Lung (tissue), 12 donors: ENCODE results near the gene ALDH3B1. TPM values are rescaled to one million over a fixed set of nuclear protein-coding genes. Genes with fewer than 3 reads are reported as not detected.

Experiments used
- ATAC-seq: fragments of 200-7000 bp; cut with Tn5 transposase; one replicate; pipeline ENCODE4 v1.9.1; 2020; ENCODE audit warnings: moderate number of reproducible peaks; ENCODE audit not compliant: insufficient read depth, low FRiP score
- DNase-seq, 3 donors: peaks; one replicate each; pipeline ENCODE4 v3.0.0-alpha.2; 2013 to 2017
- H3K27ac ChIP-seq, 2 donors: one replicate each; pipeline ENCODE4 v1.5.1; 2013; ENCODE audit warnings: mild to moderate bottlenecking in 2 of 2, moderate library complexity in 2 of 2, control low read depth in 1 of 2, inconsistent platforms in 1 of 2, low read depth in 1 of 2, low read length in 1 of 2
- H3K27me3 ChIP-seq, 3 donors: one replicate each; pipeline ENCODE4 v1.5.1; 2013; ENCODE audit warnings: low read length in 2 of 3; ENCODE audit not compliant: control insufficient read depth in 3 of 3, insufficient read depth in 3 of 3
- H3K36me3 ChIP-seq, 4 donors: one replicate each; pipeline ENCODE4 v1.5.1; 2013; ENCODE audit warnings: low read length in 4 of 4, mild to moderate bottlenecking in 1 of 4, moderate library complexity in 1 of 4; ENCODE audit not compliant: control insufficient read depth in 4 of 4, insufficient read depth in 4 of 4
- H3K4me1 ChIP-seq, 5 donors: one replicate each; pipeline ENCODE4 v1.5.1; 2013; ENCODE audit warnings: low read length in 5 of 5, mild to moderate bottlenecking in 2 of 5, moderate library complexity in 1 of 5; ENCODE audit not compliant: control insufficient read depth in 5 of 5, insufficient read depth in 5 of 5
- H3K4me3 ChIP-seq: one replicate; pipeline ENCODE4 v1.5.1; 2013; ENCODE audit warnings: mild to moderate bottlenecking, control low read depth, moderate library complexity
- H3K9ac ChIP-seq, 2 donors: one replicate each; pipeline ENCODE4 v1.5.1; 2013; ENCODE audit warnings: low read length in 2 of 2, control low read depth in 1 of 2; ENCODE audit not compliant: insufficient read depth in 1 of 2
- H3K9me3 ChIP-seq, 4 donors: one replicate each; pipeline ENCODE4 v1.5.1; 2013; ENCODE audit warnings: low read length in 3 of 4, mild to moderate bottlenecking in 1 of 4, moderate library complexity in 1 of 4; ENCODE audit not compliant: control insufficient read depth in 4 of 4, insufficient read depth in 3 of 4
- WGBS, 2 donors: extraction: QIAGEN DNeasy Blood & Tissue Kit; methylation state at CpG; one replicate each; pipeline ENCODE4 v1.1.7; 2013; 5-methylcytosine and 5-hydroxymethylcytosine counted together
- polyA plus RNA-seq, 2 donors: library from polyadenylated mRNA; stranded (reverse); fragments of 200-250 nt; gene quantifications; one replicate each; pipeline ENCODE4 v1.2.1, GENCODE V29; 2013
- total RNA-seq, 2 donors: library from RNA; depleted of rRNA in 1 of 2; stranded (reverse); fragments of >200 nt in 1 of 2; gene quantifications; one replicate each; pipeline ENCODE4 v1.2.1, GENCODE V29; 2014 to 2021
- TF ChIP-seq, protein P1 (sequence below): IDR thresholded peaks from 2 replicates; pipeline ENCODE4 v1.5.1; 2012; ENCODE audit warnings: mild to moderate bottlenecking; ENCODE audit errors: control extremely low read depth, extremely low read depth
- donor health status: control.
- donor health status: control.
- donor health status: Bipolar disorder and iron deficiency.
- donor health status: healthy.
- donor health status: DM: yes; HTN: yes; CAD: no.

Gene ALDH3B1
- total and polyA plus RNA-seq, 4 donors: 45.6 to 165 (median 90.3) TPM

DNA sequence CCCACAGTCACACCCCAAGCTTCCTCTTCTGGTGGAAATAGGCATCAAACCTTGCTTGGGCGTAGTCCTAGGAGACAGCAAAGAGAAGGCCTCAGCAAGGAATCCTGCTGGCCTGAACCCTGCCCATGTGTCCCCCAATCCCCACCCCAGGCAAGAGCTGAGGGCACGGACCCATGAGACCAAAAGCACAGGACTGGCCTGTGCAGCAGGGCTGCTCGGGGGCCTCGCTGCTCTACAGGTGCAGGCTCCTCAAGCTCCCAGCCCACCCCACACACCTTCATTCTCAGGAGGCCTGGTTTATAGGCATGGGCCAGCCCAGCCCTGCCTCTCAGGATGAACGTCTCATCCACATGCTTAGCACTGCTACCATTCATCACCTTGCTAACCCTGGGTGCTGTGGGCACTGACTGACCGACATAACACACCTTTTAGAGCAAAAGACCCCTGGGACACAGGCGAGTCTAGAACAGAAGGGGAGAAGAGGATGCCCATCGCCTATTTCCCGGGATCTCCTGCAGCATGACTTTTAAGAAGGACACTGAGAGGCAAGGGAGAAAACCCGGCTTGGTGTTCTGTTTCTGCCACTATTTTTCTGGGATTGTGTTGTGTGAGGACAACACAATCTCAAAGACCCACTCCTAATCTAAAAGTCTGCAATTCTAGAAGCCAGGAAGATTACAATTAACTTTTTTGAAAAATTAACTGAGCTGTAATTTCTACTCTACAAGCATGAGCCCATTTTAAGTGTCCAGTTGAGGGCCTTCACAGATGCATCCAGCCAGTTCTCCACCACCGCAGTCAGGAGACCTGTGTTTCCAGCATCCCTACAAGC, 44.1 kb downstream of the ALDH3B1 start:
- H3K4me1 ChIP-seq: no peaks in the 10 kb centered on the region
- ATAC-seq (no peak), DNase-seq (no peak)
- H3K4me3 ChIP-seq: no peak overlapping the region
- TF ChIP-seq, protein P1, sequence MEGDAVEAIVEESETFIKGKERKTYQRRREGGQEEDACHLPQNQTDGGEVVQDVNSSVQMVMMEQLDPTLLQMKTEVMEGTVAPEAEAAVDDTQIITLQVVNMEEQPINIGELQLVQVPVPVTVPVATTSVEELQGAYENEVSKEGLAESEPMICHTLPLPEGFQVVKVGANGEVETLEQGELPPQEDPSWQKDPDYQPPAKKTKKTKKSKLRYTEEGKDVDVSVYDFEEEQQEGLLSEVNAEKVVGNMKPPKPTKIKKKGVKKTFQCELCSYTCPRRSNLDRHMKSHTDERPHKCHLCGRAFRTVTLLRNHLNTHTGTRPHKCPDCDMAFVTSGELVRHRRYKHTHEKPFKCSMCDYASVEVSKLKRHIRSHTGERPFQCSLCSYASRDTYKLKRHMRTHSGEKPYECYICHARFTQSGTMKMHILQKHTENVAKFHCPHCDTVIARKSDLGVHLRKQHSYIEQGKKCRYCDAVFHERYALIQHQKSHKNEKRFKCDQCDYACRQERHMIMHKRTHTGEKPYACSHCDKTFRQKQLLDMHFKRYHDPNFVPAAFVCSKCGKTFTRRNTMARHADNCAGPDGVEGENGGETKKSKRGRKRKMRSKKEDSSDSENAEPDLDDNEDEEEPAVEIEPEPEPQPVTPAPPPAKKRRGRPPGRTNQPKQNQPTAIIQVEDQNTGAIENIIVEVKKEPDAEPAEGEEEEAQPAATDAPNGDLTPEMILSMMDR: no peak
- 92 to 94% methylated on average over 11 of the region's 11 CpGs for WGBS, 2 donors
- no peak overlapping the region for H3K27ac ChIP-seq
- no peaks in the 10 kb centered on the region for H3K27me3 ChIP-seq
- H3K9me3 ChIP-seq: no peaks in the 10 kb centered on the region
- no peak overlapping the region for H3K9ac ChIP-seq
- H3K36me3 ChIP-seq: peaks cover 0 to 48% (median 3%) of the 10 kb centered on the region in 4 donors

DNA sequence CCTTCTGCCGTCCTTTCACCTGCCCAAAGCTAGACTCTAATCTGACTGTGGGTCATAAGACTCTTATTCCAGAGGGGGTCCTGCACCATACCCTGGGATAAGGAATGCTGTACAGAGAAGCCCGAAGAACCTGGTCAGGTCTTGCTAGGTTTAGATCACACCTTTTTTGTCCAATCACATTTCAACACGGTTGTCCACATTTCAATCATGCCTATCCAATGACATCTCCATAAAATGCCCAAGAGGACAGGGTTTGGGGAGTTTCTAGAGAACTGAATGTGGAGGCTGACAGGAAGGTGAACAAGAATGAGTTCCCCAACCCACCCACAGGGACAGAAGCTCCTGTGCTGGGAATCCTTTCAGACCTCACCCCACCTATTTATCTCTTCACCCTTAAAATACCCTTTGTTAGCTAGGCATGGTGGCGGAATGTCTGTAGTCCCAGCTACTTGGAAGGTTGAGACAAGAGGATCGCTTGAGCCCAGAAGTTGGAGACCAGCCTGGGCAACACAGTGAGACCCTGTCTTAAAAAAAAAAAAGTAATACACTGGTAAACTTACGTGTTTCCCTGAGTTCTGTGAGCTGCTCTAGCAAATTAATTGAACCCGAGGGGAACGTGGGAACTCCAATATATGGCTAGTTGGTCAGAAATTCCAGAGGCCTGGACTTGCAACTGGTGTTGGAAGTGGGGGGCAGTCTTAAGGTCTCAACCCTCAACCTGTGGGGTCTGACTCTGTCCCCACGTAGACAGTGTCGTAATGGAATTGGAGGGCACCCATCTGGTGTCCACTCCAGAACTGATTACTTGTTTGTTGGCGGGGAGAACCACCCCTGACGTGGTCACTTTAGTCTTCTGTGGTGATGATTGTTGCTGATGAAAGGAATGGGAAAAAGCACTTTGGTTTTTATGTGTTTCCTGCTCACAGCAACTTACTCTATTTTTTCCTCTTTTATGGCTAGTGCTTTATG, 46.5 kb downstream of the ALDH3B1 start:
- WGBS, 2 donors: 94 to 95% methylated on average over 12 of the region's 12 CpGs
- no peak for DNase-seq

DNA sequence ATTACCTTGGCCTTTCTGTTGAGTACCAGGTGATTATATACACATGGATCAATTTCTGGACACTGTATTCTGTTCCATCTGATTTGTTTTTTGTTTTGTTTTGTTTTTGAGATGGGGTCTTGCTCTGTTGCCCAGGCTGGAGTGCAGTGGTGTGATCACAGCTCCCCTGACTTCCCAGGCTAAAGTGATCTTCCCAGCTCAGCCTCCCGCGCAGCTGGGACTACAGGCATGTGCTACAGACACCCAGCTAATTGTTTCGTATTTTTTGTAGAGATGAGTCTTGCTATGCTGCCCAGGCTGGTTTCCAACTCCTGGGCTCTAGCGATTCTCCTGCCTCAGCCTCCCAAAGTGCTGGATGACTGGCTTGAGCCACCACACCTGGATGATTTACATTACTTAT, 47.7 kb downstream of the ALDH3B1 start:
- Histone ChIP-seq H3K27me3 (no peaks in the 10 kb centered on the region), H3K9ac (no peak overlapping the region), H3K4me3 (no peak overlapping the region), H3K36me3 (peaks cover 3 to 27% (median 10%) of the 10 kb centered on the region in 4 donors), H3K4me1 (no peaks in the 10 kb centered on the region), H3K27ac (no peak overlapping the region), H3K9me3 (no peaks in the 10 kb centered on the region)
- TF ChIP-seq, protein P1: no peak
- 94 to 97% methylated on average over 4 of the region's 4 CpGs for WGBS, 2 donors
- DNase-seq (no peak), ATAC-seq (no peak)

More for the DNA sequence above, 46.5 kb downstream of the ALDH3B1 start:
- H3K36me3 ChIP-seq: peaks cover 2 to 28% (median 9%) of the 10 kb centered on the region in 4 donors
- no peaks in the 10 kb centered on the region for H3K4me1 ChIP-seq
- H3K27ac ChIP-seq: no peak overlapping the region
- H3K9ac ChIP-seq: no peak overlapping the region
- H3K4me3 ChIP-seq: no peak overlapping the region
- TF ChIP-seq, protein P1: no peak
- H3K9me3 ChIP-seq: no peaks in the 10 kb centered on the region
- no peaks in the 10 kb centered on the region for H3K27me3 ChIP-seq
- ATAC-seq: no peak
